GM12801 (cell line): ENCODE results near the gene FADD.

Experiments used
- CTCF ChIP-seq: IDR thresholded peaks from one replicate; pipeline ENCODE4 v1.5.1; 2011; ENCODE audit warnings: control low read depth; ENCODE audit not compliant: insufficient read length; ENCODE audit errors: extremely low read depth

The FADD gene

GRCh38 chr11:70183032-70183431, 20.1 kb upstream of the FADD start:
- TF ChIP-seq CTCF = no peak

- TF ChIP-seq CTCF = no peak
Measured at GRCh38 chr11:70183483-70184176, 19.5 kb upstream of the FADD start.

GRCh38 chr11:70184396-70184795, 18.7 kb upstream of the FADD start:
- no peak for TF ChIP-seq CTCF

- TF ChIP-seq CTCF = no peak
Measured at GRCh38 chr11:70185348-70186055, 17.6 kb upstream of the FADD start.

GRCh38 chr11:70186420-70186819, 16.7 kb upstream of the FADD start:
- TF ChIP-seq CTCF = no peak

- TF ChIP-seq CTCF = no peak
Measured at GRCh38 chr11:70186936-70187335, 16.2 kb upstream of the FADD start.

- no peak for TF ChIP-seq CTCF
Measured at GRCh38 chr11:70187771-70188170, 15.3 kb upstream of the FADD start.
